Endothelial cell of umbilical vein (primary cell): ENCODE results near the gene FILIP1. TPM values are rescaled to one million over a fixed set of nuclear protein-coding genes. Genes with fewer than 3 reads are reported as not detected.

ENCODE experiments used
- BruUV-seq: library from RNA; stranded (reverse); fragments of 400-500 nt; replicated peaks from 2 replicates; lab custom pipeline; 2021; lab: Mats Ljungman, UMichigan
- CTCF ChIA-PET: fragments of 300-600, 350-600 bp; sonication (Branson Sonifier 250); formaldehyde crosslinking; loops from one replicate; lab custom pipeline; 2021; ENCODE audit warnings: antibody characterized with exemption, inconsistent platforms; lab: Charles Lee
- POLR2A ChIA-PET: fragments of 300-600, 350-600 bp; sonication (Branson Sonifier 250); formaldehyde crosslinking; loops from one replicate; lab custom pipeline; 2021; ENCODE audit warnings: antibody characterized with exemption, inconsistent platforms; lab: Charles Lee
- DNase-seq: peaks from one replicate; pipeline ENCODE4 v3.0.0-alpha.2; 2011; ENCODE audit warnings: low read depth, low spot score
- FAIRE-seq: peaks from 2 replicates; lab custom pipeline; 2011; peaks lifted over from hg19 to GRCh38; lab: Jason Lieb, UNC
- H2AFZ ChIP-seq: 2 replicates; pipeline ENCODE4 v1.6.0; 2012; ENCODE audit warnings: low read depth, low read length, control low read depth, inconsistent platforms
- H3K27ac ChIP-seq: 2 replicates; pipeline ENCODE4 v1.5.1; 2011; ENCODE audit warnings: low read depth, mild to moderate bottlenecking, control low read depth, low read length, moderate library complexity; ENCODE audit not compliant: insufficient read depth
- H3K27me3 ChIP-seq, 2 experiments: 2 replicates each; pipeline versions ENCODE4 v1.6.0 to v1.6.1; 2011; ENCODE audit warnings: low read length in 2 of 2, mixed read lengths in 1 of 2; ENCODE audit not compliant: control insufficient read depth in 2 of 2, insufficient read depth in 2 of 2
- H3K36me3 ChIP-seq, 2 experiments: 2 replicates in 1 of 2; 3 replicates in 1 of 2; pipeline ENCODE4 v1.5.1; 2011; ENCODE audit warnings: low read length in 2 of 2, mild to moderate bottlenecking in 1 of 2, moderate library complexity in 1 of 2; ENCODE audit not compliant: control insufficient read depth in 2 of 2, insufficient read depth in 2 of 2; ENCODE audit errors: extremely low read depth in 1 of 2
- H3K4me1 ChIP-seq: 3 replicates; pipeline ENCODE4 v1.5.1; 2011; ENCODE audit warnings: mild to moderate bottlenecking, low read length; ENCODE audit not compliant: control insufficient read depth, insufficient read depth; ENCODE audit errors: extremely low read depth
- H3K4me2 ChIP-seq: 2 replicates; pipeline ENCODE4 v1.6.1; 2011; ENCODE audit warnings: low read length, control low read depth, mixed read lengths; ENCODE audit not compliant: insufficient read depth
- H3K4me3 ChIP-seq, 3 experiments: fragments of 200-600 bp in 1 of 3; sonication (generic), shearing (Covaris generic) in 1 of 3; replicated peaks in 1 of 3; 2 replicates each; pipeline ENCODE4 v1.5.1; 2011 to 2016; ENCODE audit warnings: control low read depth in 3 of 3, low read length in 3 of 3, mild to moderate bottlenecking in 2 of 3, inconsistent platforms in 1 of 3, low read depth in 1 of 3, moderate library complexity in 1 of 3; ENCODE audit not compliant: insufficient read depth in 1 of 3
- H3K79me2 ChIP-seq: 2 replicates; pipeline ENCODE4 v1.6.0; 2012; ENCODE audit warnings: low read length, inconsistent platforms; ENCODE audit not compliant: control insufficient read depth, insufficient read depth
- H3K9ac ChIP-seq: replicated peaks from 2 replicates; pipeline ENCODE3; 2011; ENCODE audit warnings: low read length, control low read depth; ENCODE audit not compliant: insufficient read depth; ENCODE audit errors: extremely low read depth
- H3K9me1 ChIP-seq: replicated peaks from 3 replicates; pipeline ENCODE4 v1.6.0; 2011; ENCODE audit warnings: mild to moderate bottlenecking, low read length; ENCODE audit not compliant: control insufficient read depth, insufficient read depth; ENCODE audit errors: extremely low read depth
- H3K9me3 ChIP-seq: replicated peaks from 2 replicates; pipeline ENCODE4 v1.5.1; 2012; ENCODE audit warnings: low read length, inconsistent platforms; ENCODE audit not compliant: control insufficient read depth, insufficient read depth
- H4K20me1 ChIP-seq: replicated peaks from 2 replicates; pipeline ENCODE3; 2011; ENCODE audit warnings: mild to moderate bottlenecking, low read length; ENCODE audit not compliant: control insufficient read depth, insufficient read depth; ENCODE audit errors: extremely low read depth
- CTCF ChIP-seq, 2 donors: IDR thresholded peaks; 1 replicate in 1 of 2; 2 replicates in 1 of 2; pipeline ENCODE4 v1.5.1; 2011; ENCODE audit warnings: low read length in 2 of 2, mild to moderate bottlenecking in 2 of 2, moderate library complexity in 2 of 2, control low read depth in 1 of 2, inconsistent platforms in 1 of 2, low read depth in 1 of 2; ENCODE audit not compliant: insufficient read depth in 1 of 2; ENCODE audit errors: extremely low read depth in 1 of 2
- EZH2 ChIP-seq: IDR thresholded peaks from 2 replicates; pipeline ENCODE4 v1.6.1; 2012; ENCODE audit warnings: borderline replicate concordance, low read depth, mild to moderate bottlenecking, moderate library complexity, low read length, inconsistent platforms; ENCODE audit not compliant: severe bottlenecking
- GATA2 ChIP-seq: IDR thresholded peaks from 2 replicates; pipeline ENCODE4 v1.7.0; 2011; ENCODE audit warnings: low read depth, mild to moderate bottlenecking, moderate library complexity, mixed read lengths, low read length; ENCODE audit not compliant: insufficient read length, insufficient read depth
- JUN ChIP-seq: IDR thresholded peaks from 2 replicates; pipeline ENCODE4 v1.6.1; 2011; ENCODE audit warnings: borderline replicate concordance, low read depth; ENCODE audit not compliant: insufficient read length, insufficient read depth
- MAX ChIP-seq: IDR thresholded peaks from 2 replicates; pipeline ENCODE4 v1.6.1; 2011; ENCODE audit not compliant: insufficient read depth, insufficient read length
- MYC ChIP-seq: IDR thresholded peaks from one replicate; pipeline ENCODE4 v1.6.1; 2011; ENCODE audit warnings: mild to moderate bottlenecking, low read depth, low read length
- dilution Hi-C: fragments of 300-500 bp; cut with MboI; formaldehyde crosslinking; loops from one replicate; pipeline ENCODE4 v1.15.0; 2019; ENCODE audit warnings: low sequenced_read_pairs; ENCODE audit not compliant: extremely low pct_ligation_motif_present
- intact Hi-C: fragments of 100-400 bp; cut with micrococcal nuclease; formaldehyde crosslinking; loops from one replicate; pipeline ENCODE4 v1.10.0; 2022
- polyA plus RNA-seq, 4 experiments: library from polyadenylated mRNA; depleted of rRNA in 3 of 4; stranded (reverse) in 3 of 4; unstranded in 1 of 4; fragments of >200 nt; gene quantifications; 2 replicates each; pipeline versions ENCODE4 v1.2.1 to v1.2.3, GENCODE V29; 2011 to 2012; ENCODE audit warnings: missing spikeins in 1 of 4
- total RNA-seq: library from RNA; stranded (reverse); gene quantifications from 2 replicates; pipeline ENCODE4 v1.2.3, GENCODE V29; 2021

The FILIP1 gene
- total and polyA plus RNA-seq, 2 donors (not counting 3 experiments of a cell fraction or from before 2014, with no cell fraction given): 2.8 to 13.7 TPM

GRCh38 chr6:75381877-75382633 lies 111.5 kb downstream of the FILIP1 start:
- DNase-seq (peak; percentile 84), FAIRE-seq (peak; percentile 55)
- no TSS peak for BruUV-seq
- H3K27ac ChIP-seq: peak overlapping the region; percentile 15
- no peaks in the 10 kb centered on the region for H3K36me3 ChIP-seq
- CTCF ChIA-PET: interaction anchor here (0.9 to 1.4 kb wide), 6 partner anchors 10 to 1730 kb away, joined by 3 to 7 read pairs (median 3); no protein-coding TSS in a partner anchor
- no peak for TF ChIP-seq GATA2
- TF ChIP-seq MYC: no peak
- no peak for TF ChIP-seq EZH2
- peak; percentile 61 for TF ChIP-seq JUN
- TF ChIP-seq MAX: no peak
- no peak for TF ChIP-seq CTCF (IDR thresholded peaks at IDR 0.05; ENCODE audit: extremely low read depth in 1 of 2, insufficient read depth in 1 of 2, low read depth in 1 of 2, low read length in 2 of 2)
- peak overlapping the region; percentile 10 for H2AFZ ChIP-seq
- dilution Hi-C loops (no loop called here), intact Hi-C loops (loop anchor here (2.0 kb wide), 2 partner anchors 31 to 101 kb away; no protein-coding TSS in a partner anchor)
- H3K9me1 ChIP-seq: no peaks in the 10 kb centered on the region
- peaks cover 7% of the 10 kb centered on the region for H3K4me1 ChIP-seq
- no peak overlapping the region for H3K9ac ChIP-seq
- POLR2A ChIA-PET: no interaction called here
- H3K4me2 ChIP-seq: no peak overlapping the region
- no peaks in the 10 kb centered on the region for H3K9me3 ChIP-seq
- H4K20me1 ChIP-seq: no peaks in the 10 kb centered on the region
- peaks cover 0 to 5% of the 10 kb centered on the region in 2 experiments for H3K27me3 ChIP-seq
- H3K79me2 ChIP-seq: no peaks in the 10 kb centered on the region
- H3K4me3 ChIP-seq: no peak overlapping the region
